ENCODE measurements around the gene CORO2A. TPM values are rescaled to one million over a fixed set of nuclear protein-coding genes. Genes with fewer than 3 reads are reported as not detected.
"Not testable (repeated sequence)": the region's sequence is repeated elsewhere in the genome, so short reads cannot be mapped to it uniquely, and the experiment has no call there.

CORO2A gene
- total RNA-seq, 6 experiments from 2014 or later, result 0.84 to 2.4 (median 1.1) TPM

DNA sequence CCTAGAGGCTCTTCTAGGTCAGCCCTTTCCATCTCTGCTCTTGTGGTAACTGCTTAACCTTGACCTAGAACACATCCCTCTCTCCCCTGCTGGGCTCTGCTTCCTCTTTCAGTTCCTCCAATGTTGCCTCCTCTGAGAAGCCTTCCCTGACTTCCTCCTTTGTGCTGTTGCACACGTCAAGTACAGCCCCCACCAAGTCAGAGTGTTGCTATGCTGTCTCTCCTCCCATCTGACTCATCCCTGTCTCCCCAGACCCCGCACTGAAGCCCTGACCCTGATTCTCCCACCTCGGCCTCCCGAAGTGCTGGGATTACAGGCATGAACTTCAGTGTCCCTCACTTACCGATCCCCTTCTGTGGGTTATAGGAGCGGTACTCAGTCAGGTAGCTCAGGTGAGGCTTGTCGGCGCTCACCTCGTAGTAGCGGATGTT lies 63.0 kb downstream of the CORO2A start:
- H3K36me3 Mint-ChIP-seq (ENCODE audit: low read depth), result no peaks in the 10 kb centered on the region
- H3K4me1 Mint-ChIP-seq (ENCODE audit: low read depth), result no peaks in the 10 kb centered on the region
- DNase-seq, result no peak
- no peaks in the 10 kb centered on the region for H3K9me3 Mint-ChIP-seq
- no peak overlapping the region for H3K4me3 Mint-ChIP-seq
- peaks cover 23% of the 10 kb centered on the region for H3K27me3 Mint-ChIP-seq (ENCODE audit: insufficient read depth)
- H3K27ac Mint-ChIP-seq, result no peak overlapping the region
- TF ChIP-seq, protein P1, sequence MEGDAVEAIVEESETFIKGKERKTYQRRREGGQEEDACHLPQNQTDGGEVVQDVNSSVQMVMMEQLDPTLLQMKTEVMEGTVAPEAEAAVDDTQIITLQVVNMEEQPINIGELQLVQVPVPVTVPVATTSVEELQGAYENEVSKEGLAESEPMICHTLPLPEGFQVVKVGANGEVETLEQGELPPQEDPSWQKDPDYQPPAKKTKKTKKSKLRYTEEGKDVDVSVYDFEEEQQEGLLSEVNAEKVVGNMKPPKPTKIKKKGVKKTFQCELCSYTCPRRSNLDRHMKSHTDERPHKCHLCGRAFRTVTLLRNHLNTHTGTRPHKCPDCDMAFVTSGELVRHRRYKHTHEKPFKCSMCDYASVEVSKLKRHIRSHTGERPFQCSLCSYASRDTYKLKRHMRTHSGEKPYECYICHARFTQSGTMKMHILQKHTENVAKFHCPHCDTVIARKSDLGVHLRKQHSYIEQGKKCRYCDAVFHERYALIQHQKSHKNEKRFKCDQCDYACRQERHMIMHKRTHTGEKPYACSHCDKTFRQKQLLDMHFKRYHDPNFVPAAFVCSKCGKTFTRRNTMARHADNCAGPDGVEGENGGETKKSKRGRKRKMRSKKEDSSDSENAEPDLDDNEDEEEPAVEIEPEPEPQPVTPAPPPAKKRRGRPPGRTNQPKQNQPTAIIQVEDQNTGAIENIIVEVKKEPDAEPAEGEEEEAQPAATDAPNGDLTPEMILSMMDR (IDR thresholded peaks at IDR 0.05), result no peak

DNA sequence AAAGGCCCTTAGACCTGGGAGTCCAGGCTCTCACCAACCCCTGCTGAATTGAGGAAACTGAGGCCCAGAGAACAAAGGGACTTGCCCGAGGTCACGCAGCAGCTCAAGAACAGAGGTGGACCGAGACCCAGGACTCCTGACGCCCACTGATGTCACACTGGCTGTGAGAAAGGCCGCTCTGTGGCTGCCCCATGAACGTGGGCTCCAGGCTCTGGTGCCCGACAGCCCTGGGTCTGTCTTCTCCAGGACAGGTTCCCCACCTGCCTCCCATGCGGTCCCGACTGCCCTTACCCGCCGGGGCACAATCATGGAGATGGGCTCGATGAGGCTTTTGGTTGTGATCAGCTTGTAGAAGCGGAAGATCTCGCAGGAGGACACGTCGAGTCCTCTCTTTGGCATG lies 64.1 kb downstream of the CORO2A start:
- TF ChIP-seq, protein P1 (IDR thresholded peaks at IDR 0.05), result no peak
- Mint-ChIP-seq H3K27ac (no peak overlapping the region), H3K27me3 (ENCODE audit: insufficient read depth) (peaks cover 23% of the 10 kb centered on the region), H3K4me3 (no peak overlapping the region), H3K9me3 (no peaks in the 10 kb centered on the region), H3K36me3 (ENCODE audit: low read depth) (no peaks in the 10 kb centered on the region), H3K4me1 (ENCODE audit: low read depth) (no peaks in the 10 kb centered on the region)
- DNase-seq, result no peak

DNA sequence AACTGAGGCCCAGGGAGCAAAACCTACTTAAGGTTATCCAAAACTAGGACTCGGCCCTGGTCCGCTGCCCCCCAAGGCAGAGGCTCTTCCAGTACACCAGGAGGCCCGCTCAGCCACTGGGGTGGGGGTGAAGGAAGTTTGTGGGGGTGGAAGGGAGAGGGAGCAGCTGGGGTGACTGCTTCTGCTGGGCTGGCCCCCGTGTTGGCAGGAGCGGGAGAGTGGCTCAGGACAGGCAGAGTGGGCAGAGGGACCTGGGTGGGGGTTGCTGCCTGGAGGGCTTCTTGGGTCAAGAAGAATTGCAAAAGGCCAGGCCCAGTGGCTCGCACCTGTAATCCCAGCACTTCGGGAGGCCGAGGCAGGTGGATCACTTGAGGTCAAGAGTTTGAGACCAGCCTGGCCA lies 65.2 kb downstream of the CORO2A start:
- H3K27me3 Mint-ChIP-seq (ENCODE audit: insufficient read depth), result peaks cover 13% of the 10 kb centered on the region
- no peak overlapping the region for H3K27ac Mint-ChIP-seq
- no peak for DNase-seq
- no peak overlapping the region for H3K4me3 Mint-ChIP-seq
- H3K4me1 Mint-ChIP-seq (ENCODE audit: low read depth), result no peaks in the 10 kb centered on the region
- TF ChIP-seq, protein P1 (IDR thresholded peaks at IDR 0.05), result no peak
- H3K36me3 Mint-ChIP-seq (ENCODE audit: low read depth), result no peaks in the 10 kb centered on the region
- H3K9me3 Mint-ChIP-seq, result no peaks in the 10 kb centered on the region

DNA sequence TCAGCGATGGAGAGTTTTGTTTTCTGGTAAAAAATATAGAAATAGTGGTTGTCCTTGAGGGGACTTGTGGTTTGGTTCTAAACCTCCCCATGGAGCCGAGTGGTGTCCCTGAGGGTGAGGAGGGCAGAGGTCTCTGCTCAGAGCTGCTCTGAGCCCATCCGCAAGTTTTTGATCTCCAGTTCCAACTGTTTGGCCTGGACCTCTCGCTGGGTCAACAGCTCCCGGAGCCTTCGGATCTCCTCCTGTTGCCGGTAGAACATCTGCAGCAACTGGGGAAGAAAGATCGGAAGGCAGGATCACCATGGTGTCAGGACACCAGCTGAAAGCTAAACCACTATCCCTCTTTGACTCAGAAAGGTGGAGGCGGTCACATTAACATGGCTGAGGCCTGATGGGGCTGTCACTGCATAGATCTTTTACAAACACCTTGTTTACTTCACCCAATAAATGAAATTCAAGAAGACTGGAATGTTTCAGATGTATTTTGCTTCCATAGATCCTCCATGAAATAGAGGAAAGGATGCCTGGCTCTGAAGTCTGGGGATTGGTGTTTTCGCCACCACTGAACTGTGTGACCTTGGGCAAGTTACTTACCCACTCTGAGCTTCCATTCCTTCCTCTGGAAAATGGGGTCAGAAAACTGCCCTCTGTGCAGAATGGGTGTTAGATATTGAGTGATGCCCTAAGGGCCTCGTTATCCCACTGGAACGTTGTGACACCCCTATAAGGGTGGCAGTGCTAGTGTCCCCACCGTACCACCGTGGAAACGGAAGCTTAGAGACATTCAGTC lies 67.6 kb downstream of the CORO2A start:
- Mint-ChIP-seq H3K4me1 (ENCODE audit: low read depth) (peaks cover 7% of the 10 kb centered on the region; the same call in 1 of the 2 replicates), H3K27ac (no peak overlapping the region)
- TF ChIP-seq, protein P1 (IDR thresholded peaks at IDR 0.05), result no peak

DNA sequence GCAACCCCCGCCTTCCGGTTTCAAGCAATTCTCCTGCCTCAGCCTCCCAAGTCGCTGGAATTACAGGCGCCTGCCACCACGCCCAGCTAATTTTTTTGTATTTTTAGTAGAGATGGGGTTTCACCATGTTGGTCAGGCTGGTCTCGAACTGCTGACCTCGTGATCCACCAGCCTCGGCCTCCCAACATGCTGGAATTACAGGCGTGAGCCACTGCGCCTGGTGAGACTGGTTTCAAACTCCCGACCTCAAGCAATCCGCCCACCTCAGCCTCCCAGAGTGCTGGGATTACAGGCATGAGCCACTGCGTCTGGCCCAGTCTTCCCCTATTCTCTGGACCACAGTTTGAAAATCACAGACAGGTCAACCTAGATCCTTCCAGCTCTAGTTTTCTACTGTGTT lies 68.3 kb downstream of the CORO2A start:
- peaks cover 14% of the 10 kb centered on the region for H3K4me1 Mint-ChIP-seq (ENCODE audit: low read depth)
- H3K27ac Mint-ChIP-seq; H3K27me3 Mint-ChIP-seq (ENCODE audit: insufficient read depth); H3K4me3 Mint-ChIP-seq; H3K9me3 Mint-ChIP-seq; DNase-seq; H3K36me3 Mint-ChIP-seq (ENCODE audit: low read depth): not testable (repeated sequence)

More for the DNA sequence above, 67.6 kb downstream of the CORO2A start:
- Mint-ChIP-seq H3K4me3 (no peak overlapping the region), H3K27me3 (ENCODE audit: insufficient read depth) (peaks cover 6% of the 10 kb centered on the region; the same call in 1 of the 2 replicates), H3K9me3 (no peaks in the 10 kb centered on the region), H3K36me3 (ENCODE audit: low read depth) (no peaks in the 10 kb centered on the region)
- no peak for DNase-seq

DNA sequence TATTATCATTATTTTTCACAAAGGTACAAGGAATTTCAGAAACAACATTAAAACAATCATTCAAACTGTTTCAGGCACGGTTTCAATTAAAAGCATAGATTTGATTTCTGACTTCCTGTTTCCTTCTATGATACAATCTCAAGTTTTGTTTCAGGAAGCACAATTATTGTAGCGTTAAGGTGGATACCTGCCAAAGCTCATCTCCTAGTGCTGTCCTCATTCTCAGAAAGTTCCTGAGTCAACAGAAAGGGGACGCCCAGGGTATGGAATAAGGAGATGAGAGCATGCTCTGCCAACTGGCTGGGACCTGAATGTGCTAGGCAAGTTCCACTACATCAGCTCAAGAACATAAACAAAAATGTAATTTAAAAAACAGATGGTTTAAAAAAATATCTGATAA lies 71.4 kb downstream of the CORO2A start:
- TF ChIP-seq, protein P1 (IDR thresholded peaks at IDR 0.05), result no peak
- DNase-seq, result no peak
- Mint-ChIP-seq H3K9me3 (no peaks in the 10 kb centered on the region), H3K36me3 (ENCODE audit: low read depth) (no peaks in the 10 kb centered on the region), H3K4me3 (no peak overlapping the region), H3K27ac (no peak overlapping the region), H3K4me1 (ENCODE audit: low read depth) (peaks cover 25% of the 10 kb centered on the region), H3K27me3 (ENCODE audit: insufficient read depth) (peaks cover 2% of the 10 kb centered on the region; the same call in 1 of the 2 replicates)

All from HFFc6 (cell line).